Astrocyte of the cerebellum (primary cell): ENCODE data around the gene SUPT6H.

ENCODE experiments used
- DNase-seq: peaks from one replicate; pipeline ENCODE4 v3.0.0-alpha.2; 2011; ENCODE audit warnings: low read depth
- H3K4me3 ChIP-seq: 2 replicates; pipeline ENCODE4 v1.5.1; 2011; ENCODE audit warnings: mild to moderate bottlenecking, low read depth, low read length, moderate library complexity
- CTCF ChIP-seq: IDR thresholded peaks from 2 replicates; pipeline ENCODE4 v1.5.1; 2012; ENCODE audit warnings: low read length, low read depth, moderate library complexity, mild to moderate bottlenecking; ENCODE audit errors: missing control alignments
- in situ Hi-C: cut with HindIII; loops from 2 replicates; pipeline ENCODE4 v1.10.0; 2017; ENCODE audit warnings: low sequenced_read_pairs

Gene SUPT6H

GRCh38 chr17:28616281-28616680 is 45.7 kb upstream of the SUPT6H start:
- in situ Hi-C loops = loop anchor here (5.0 kb wide), 1 partner anchor 39 kb away; the partner anchor contains the start of gene ALDOC
- no peak overlapping the region for H3K4me3 ChIP-seq
- TF ChIP-seq CTCF = no peak
- no peak for DNase-seq

GRCh38 chr17:28618464-28618863 is 43.5 kb upstream of the SUPT6H start:
- TF ChIP-seq CTCF = no peak
- H3K4me3 ChIP-seq = no peak overlapping the region
- in situ Hi-C loops = loop anchor here (5.0 kb wide), 1 partner anchor 41 kb away; the partner anchor contains the start of gene ALDOC
- no peak for DNase-seq

GRCh38 chr17:28620010-28620409 is 42.0 kb upstream of the SUPT6H start:
- no peak overlapping the region for H3K4me3 ChIP-seq
- in situ Hi-C loops = no loop called here
- TF ChIP-seq CTCF = no peak
- no peak for DNase-seq

GRCh38 chr17:28622186-28622585 is 39.8 kb upstream of the SUPT6H start:
- H3K4me3 ChIP-seq = no peak overlapping the region

GRCh38 chr17:28623696-28624095 is 38.3 kb upstream of the SUPT6H start:
- TF ChIP-seq CTCF = no peak

More at GRCh38 chr17:28622186-28622585, 39.8 kb upstream of the SUPT6H start:
- TF ChIP-seq CTCF = no peak
- no peak for DNase-seq
- in situ Hi-C loops = no loop called here

GRCh38 chr17:28624148-28624547 is 37.9 kb upstream of the SUPT6H start:
- in situ Hi-C loops = no loop called here
- no peak overlapping the region for H3K4me3 ChIP-seq
- no peak for DNase-seq
- no peak for TF ChIP-seq CTCF

More at GRCh38 chr17:28623696-28624095, 38.3 kb upstream of the SUPT6H start:
- H3K4me3 ChIP-seq = no peak overlapping the region
- no peak for DNase-seq
- in situ Hi-C loops = no loop called here

- no peak overlapping the region for H3K4me3 ChIP-seq
- no peak for DNase-seq
- in situ Hi-C loops = no loop called here
- no peak for TF ChIP-seq CTCF
These were observed 35.2 kb upstream of the SUPT6H start for GRCh38 chr17:28626818-28627217.
